WTC11 (cell line): ENCODE data around the gene CAV3. TPM values are rescaled to one million over a fixed set of nuclear protein-coding genes. Genes with fewer than 3 reads are reported as not detected.

Source experiments
- ATAC-seq: fragments of 200-7000 bp; cut with Tn5 transposase; 2 replicates; pipeline ENCODE4 v1.10.0; 2021; ENCODE audit warnings: mild to moderate bottlenecking, moderate library complexity
- CTCF ChIA-PET: fragments of 300-600 bp; sonication (Branson Sonifier 250); formaldehyde crosslinking; loops from one replicate; lab custom pipeline; 2021; ENCODE audit warnings: antibody characterized with exemption; lab: Charles Lee
- POLR2A ChIA-PET: fragments of 350-600 bp; sonication (Branson Sonifier 250); formaldehyde crosslinking; loops from one replicate; lab custom pipeline; 2021; ENCODE audit warnings: antibody characterized with exemption; lab: Charles Lee
- DNase-seq: peaks from one replicate; pipeline ENCODE4 v3.0.0; 2021; ENCODE audit warnings: low spot score
- H3K27ac Mint-ChIP-seq: 2 replicates; pipeline ENCODE4 v1.8.0; 2021; ENCODE audit warnings: mixed read lengths
- H3K27me3 Mint-ChIP-seq: 2 replicates; pipeline ENCODE4 v1.8.0; 2021; ENCODE audit warnings: low read depth, mild to moderate bottlenecking, moderate library complexity, mixed read lengths
- H3K36me3 Mint-ChIP-seq: 2 replicates; pipeline ENCODE4 v1.8.0; 2021; ENCODE audit warnings: mixed read lengths
- H3K4me1 Mint-ChIP-seq: 2 replicates; pipeline ENCODE4 v1.8.0; 2022; ENCODE audit warnings: mixed read lengths
- H3K4me3 Mint-ChIP-seq: 2 replicates; pipeline ENCODE4 v1.8.0; 2021; ENCODE audit warnings: mild to moderate bottlenecking, moderate library complexity, mixed read lengths
- H3K9me3 Mint-ChIP-seq: 2 replicates; pipeline ENCODE4 v1.8.0; 2021; ENCODE audit warnings: mixed read lengths
- CREM ChIP-seq: sonication (generic); formaldehyde crosslinking; IDR thresholded peaks from 2 replicates; pipeline ENCODE4 v1.8.1; 2022; ENCODE audit warnings: mild to moderate bottlenecking, missing genetic modification reagents, moderate library complexity
- HMGA2 ChIP-seq: fragments of 250-450 bp; sonication (Bioruptor Pico); IDR thresholded peaks from 2 replicates; pipeline ENCODE4 v1.4.0; 2021; ENCODE audit warnings: mild to moderate bottlenecking, moderate library complexity
- JAZF1 ChIP-seq: fragments of 250-450 bp; sonication (Bioruptor Pico); IDR thresholded peaks from 2 replicates; pipeline ENCODE4 v1.9.0; 2021; ENCODE audit warnings: moderate library complexity, mild to moderate bottlenecking, inconsistent platforms
- JUN ChIP-seq: sonication (generic); formaldehyde crosslinking; IDR thresholded peaks from 2 replicates; pipeline ENCODE4 v1.8.0; 2023; ENCODE audit warnings: mild to moderate bottlenecking, missing genetic modification reagents
- NFYB ChIP-seq: sonication (generic); formaldehyde crosslinking; conservative IDR thresholded peaks from 2 replicates; pipeline ENCODE4 v1.8.0; 2022; ENCODE audit warnings: low read depth, missing genetic modification reagents
- RELA ChIP-seq: sonication (generic); formaldehyde crosslinking; IDR thresholded peaks from 2 replicates; pipeline ENCODE4 v1.8.1; 2022; ENCODE audit warnings: missing genetic modification reagents, mild to moderate bottlenecking, borderline replicate concordance
- RORB ChIP-seq: fragments of 250-450 bp; sonication (Bioruptor Pico); IDR thresholded peaks from 2 replicates; pipeline ENCODE4 v1.9.0; 2021; ENCODE audit warnings: mild to moderate bottlenecking
- SMAD4 ChIP-seq: sonication (generic); formaldehyde crosslinking; IDR thresholded peaks from 2 replicates; pipeline ENCODE4 v1.8.0; 2022; ENCODE audit warnings: mild to moderate bottlenecking, missing genetic modification reagents
- SOX15 ChIP-seq: fragments of 250-450 bp; sonication (Bioruptor Pico); IDR thresholded peaks from 2 replicates; pipeline ENCODE4 v1.9.0; 2021; ENCODE audit warnings: mild to moderate bottlenecking
- ZBTB21 ChIP-seq: sonication (generic); formaldehyde crosslinking; IDR thresholded peaks from 2 replicates; pipeline ENCODE4 v1.8.1; 2023; ENCODE audit warnings: mild to moderate bottlenecking, missing genetic modification reagents, borderline replicate concordance
- ZNF396 ChIP-seq: fragments of 250-450 bp; sonication (Bioruptor Pico); IDR thresholded peaks from 2 replicates; pipeline ENCODE4 v1.8.0; 2021; ENCODE audit warnings: mild to moderate bottlenecking, moderate library complexity, borderline replicate concordance
- ZNF671 ChIP-seq: fragments of 250-450 bp; sonication (Bioruptor Pico); IDR thresholded peaks from 2 replicates; pipeline ENCODE4 v1.8.0; 2021; ENCODE audit warnings: mild to moderate bottlenecking
- total RNA-seq: library from RNA; stranded (reverse); gene quantifications from 3 replicates; pipeline ENCODE4 v1.2.3, GENCODE V29; 2021
- TF ChIP-seq, protein P1 (sequence below): sonication (generic); formaldehyde crosslinking; IDR thresholded peaks from 2 replicates; pipeline ENCODE4 v1.8.1; 2022; ENCODE audit warnings: low read depth, mild to moderate bottlenecking, moderate library complexity, missing genetic modification reagents, borderline replicate concordance
- TF ChIP-seq, protein P2 (sequence below): fragments of 250-450 bp; sonication (Bioruptor Pico); IDR thresholded peaks from 2 replicates; pipeline ENCODE4 v1.8.0; 2021; ENCODE audit warnings: mild to moderate bottlenecking
- TF ChIP-seq, protein P3 (sequence below): sonication (generic); formaldehyde crosslinking; IDR thresholded peaks from 2 replicates; pipeline ENCODE4 v1.8.1; 2023; ENCODE audit warnings: mild to moderate bottlenecking, missing genetic modification reagents, borderline replicate concordance
- TF ChIP-seq, protein P4 (sequence below): sonication (generic); formaldehyde crosslinking; IDR thresholded peaks from 2 replicates; pipeline ENCODE4 v1.8.1; 2022; ENCODE audit warnings: mild to moderate bottlenecking, moderate library complexity, missing genetic modification reagents
- TF ChIP-seq, protein P5 (sequence below): sonication (generic); formaldehyde crosslinking; conservative IDR thresholded peaks from 2 replicates; pipeline ENCODE4 v1.8.1; 2023; ENCODE audit warnings: mild to moderate bottlenecking, low read depth, missing genetic modification reagents, moderate library complexity

CAV3 gene
- total RNA-seq, 1 experiment from 2014 or later: not detected

DNA sequence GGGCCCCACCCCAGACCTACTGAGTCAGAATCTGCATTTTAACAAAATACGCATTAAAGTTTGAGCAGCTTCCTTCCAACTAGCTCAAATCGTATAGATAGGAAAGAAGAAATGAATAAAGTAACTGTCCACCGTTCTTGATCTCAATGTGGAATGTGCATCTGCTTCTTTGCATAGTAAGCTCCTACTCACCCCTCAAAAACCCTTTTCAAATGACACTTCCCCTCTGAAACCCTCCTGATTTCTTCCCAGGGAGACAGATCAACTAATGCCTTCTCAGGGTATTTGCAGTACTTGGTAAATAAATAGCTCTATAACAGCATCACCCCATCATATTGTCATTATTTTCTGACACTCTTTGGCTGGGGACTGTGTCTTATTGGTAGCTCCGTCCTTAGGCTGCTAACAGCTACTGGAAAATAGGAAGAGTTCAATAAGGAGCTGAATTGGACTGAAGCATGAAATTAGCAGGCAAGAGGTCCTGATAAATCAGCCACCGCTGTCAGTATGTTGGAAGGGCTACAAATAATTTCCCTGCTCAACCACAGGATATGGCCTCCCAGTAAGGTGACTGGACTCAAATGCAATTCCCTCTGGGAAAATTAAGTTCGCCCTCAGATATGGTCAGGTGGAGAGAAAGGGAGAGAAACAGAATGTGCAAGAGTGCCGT is 25.6 kb downstream of the CAV3 start (continued):
- TF ChIP-seq, protein P1, sequence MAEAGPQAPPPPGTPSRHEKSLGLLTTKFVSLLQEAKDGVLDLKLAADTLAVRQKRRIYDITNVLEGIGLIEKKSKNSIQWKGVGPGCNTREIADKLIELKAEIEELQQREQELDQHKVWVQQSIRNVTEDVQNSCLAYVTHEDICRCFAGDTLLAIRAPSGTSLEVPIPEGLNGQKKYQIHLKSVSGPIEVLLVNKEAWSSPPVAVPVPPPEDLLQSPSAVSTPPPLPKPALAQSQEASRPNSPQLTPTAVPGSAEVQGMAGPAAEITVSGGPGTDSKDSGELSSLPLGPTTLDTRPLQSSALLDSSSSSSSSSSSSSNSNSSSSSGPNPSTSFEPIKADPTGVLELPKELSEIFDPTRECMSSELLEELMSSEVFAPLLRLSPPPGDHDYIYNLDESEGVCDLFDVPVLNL (CRISPR knock-in tag): no peak
- no peak for TF ChIP-seq ZBTB21 (CRISPR knock-in tag)
- TF ChIP-seq HMGA2: no peak
- no peak for TF ChIP-seq RORB (CRISPR knock-in tag)

DNA sequence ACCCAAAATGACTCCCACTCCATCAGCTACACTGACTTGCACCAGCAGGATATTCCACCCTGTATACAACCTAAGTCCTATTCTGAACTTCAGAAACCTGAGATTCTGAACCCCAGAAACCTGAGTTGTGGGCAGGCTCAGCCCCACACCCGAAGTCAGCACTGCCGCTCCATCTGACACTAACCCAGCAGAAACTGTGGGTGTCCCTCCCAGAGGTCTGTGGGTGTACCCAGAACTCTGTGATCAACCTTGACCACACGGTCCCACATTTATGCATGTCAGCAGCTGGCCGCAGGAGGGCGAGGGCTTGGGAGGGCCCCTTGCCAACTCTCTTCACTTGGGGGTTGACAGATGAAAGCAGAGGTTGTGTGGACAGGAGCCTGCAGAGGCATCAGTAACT is 26.5 kb downstream of the CAV3 start:
- H3K9me3 Mint-ChIP-seq: no peaks in the 10 kb centered on the region
- no peak overlapping the region for H3K4me3 Mint-ChIP-seq
- TF ChIP-seq, protein P2, sequence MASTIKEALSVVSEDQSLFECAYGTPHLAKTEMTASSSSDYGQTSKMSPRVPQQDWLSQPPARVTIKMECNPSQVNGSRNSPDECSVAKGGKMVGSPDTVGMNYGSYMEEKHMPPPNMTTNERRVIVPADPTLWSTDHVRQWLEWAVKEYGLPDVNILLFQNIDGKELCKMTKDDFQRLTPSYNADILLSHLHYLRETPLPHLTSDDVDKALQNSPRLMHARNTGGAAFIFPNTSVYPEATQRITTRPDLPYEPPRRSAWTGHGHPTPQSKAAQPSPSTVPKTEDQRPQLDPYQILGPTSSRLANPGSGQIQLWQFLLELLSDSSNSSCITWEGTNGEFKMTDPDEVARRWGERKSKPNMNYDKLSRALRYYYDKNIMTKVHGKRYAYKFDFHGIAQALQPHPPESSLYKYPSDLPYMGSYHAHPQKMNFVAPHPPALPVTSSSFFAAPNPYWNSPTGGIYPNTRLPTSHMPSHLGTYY: no peak
- TF ChIP-seq, protein P3, sequence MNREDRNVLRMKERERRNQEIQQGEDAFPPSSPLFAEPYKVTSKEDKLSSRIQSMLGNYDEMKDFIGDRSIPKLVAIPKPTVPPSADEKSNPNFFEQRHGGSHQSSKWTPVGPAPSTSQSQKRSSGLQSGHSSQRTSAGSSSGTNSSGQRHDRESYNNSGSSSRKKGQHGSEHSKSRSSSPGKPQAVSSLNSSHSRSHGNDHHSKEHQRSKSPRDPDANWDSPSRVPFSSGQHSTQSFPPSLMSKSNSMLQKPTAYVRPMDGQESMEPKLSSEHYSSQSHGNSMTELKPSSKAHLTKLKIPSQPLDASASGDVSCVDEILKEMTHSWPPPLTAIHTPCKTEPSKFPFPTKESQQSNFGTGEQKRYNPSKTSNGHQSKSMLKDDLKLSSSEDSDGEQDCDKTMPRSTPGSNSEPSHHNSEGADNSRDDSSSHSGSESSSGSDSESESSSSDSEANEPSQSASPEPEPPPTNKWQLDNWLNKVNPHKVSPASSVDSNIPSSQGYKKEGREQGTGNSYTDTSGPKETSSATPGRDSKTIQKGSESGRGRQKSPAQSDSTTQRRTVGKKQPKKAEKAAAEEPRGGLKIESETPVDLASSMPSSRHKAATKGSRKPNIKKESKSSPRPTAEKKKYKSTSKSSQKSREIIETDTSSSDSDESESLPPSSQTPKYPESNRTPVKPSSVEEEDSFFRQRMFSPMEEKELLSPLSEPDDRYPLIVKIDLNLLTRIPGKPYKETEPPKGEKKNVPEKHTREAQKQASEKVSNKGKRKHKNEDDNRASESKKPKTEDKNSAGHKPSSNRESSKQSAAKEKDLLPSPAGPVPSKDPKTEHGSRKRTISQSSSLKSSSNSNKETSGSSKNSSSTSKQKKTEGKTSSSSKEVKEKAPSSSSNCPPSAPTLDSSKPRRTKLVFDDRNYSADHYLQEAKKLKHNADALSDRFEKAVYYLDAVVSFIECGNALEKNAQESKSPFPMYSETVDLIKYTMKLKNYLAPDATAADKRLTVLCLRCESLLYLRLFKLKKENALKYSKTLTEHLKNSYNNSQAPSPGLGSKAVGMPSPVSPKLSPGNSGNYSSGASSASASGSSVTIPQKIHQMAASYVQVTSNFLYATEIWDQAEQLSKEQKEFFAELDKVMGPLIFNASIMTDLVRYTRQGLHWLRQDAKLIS: no peak
- TF ChIP-seq RELA (CRISPR knock-in tag): no peak
- no peak for TF ChIP-seq NFYB (CRISPR knock-in tag)
- no peak for TF ChIP-seq CREM
- no peak for TF ChIP-seq SMAD4 (CRISPR knock-in tag)
- no peak for TF ChIP-seq SOX15 (CRISPR knock-in tag)
- no peak for TF ChIP-seq JAZF1 (CRISPR knock-in tag)
- TF ChIP-seq, protein P4, sequence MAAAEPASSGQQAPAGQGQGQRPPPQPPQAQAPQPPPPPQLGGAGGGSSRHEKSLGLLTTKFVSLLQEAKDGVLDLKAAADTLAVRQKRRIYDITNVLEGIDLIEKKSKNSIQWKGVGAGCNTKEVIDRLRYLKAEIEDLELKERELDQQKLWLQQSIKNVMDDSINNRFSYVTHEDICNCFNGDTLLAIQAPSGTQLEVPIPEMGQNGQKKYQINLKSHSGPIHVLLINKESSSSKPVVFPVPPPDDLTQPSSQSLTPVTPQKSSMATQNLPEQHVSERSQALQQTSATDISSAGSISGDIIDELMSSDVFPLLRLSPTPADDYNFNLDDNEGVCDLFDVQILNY: no peak
- TF ChIP-seq JUN (CRISPR knock-in tag): no peak
- TF ChIP-seq, protein P5, sequence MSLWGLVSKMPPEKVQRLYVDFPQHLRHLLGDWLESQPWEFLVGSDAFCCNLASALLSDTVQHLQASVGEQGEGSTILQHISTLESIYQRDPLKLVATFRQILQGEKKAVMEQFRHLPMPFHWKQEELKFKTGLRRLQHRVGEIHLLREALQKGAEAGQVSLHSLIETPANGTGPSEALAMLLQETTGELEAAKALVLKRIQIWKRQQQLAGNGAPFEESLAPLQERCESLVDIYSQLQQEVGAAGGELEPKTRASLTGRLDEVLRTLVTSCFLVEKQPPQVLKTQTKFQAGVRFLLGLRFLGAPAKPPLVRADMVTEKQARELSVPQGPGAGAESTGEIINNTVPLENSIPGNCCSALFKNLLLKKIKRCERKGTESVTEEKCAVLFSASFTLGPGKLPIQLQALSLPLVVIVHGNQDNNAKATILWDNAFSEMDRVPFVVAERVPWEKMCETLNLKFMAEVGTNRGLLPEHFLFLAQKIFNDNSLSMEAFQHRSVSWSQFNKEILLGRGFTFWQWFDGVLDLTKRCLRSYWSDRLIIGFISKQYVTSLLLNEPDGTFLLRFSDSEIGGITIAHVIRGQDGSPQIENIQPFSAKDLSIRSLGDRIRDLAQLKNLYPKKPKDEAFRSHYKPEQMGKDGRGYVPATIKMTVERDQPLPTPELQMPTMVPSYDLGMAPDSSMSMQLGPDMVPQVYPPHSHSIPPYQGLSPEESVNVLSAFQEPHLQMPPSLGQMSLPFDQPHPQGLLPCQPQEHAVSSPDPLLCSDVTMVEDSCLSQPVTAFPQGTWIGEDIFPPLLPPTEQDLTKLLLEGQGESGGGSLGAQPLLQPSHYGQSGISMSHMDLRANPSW: no peak
- TF ChIP-seq ZNF396 (CRISPR knock-in tag): no peak
- TF ChIP-seq ZNF671 (CRISPR knock-in tag): no peak
- H3K27me3 Mint-ChIP-seq: peaks cover 2% of the 10 kb centered on the region; the same call in 1 of the 2 replicates
- no peak overlapping the region for H3K27ac Mint-ChIP-seq
- DNase-seq (no peak), ATAC-seq (no peak)
- CTCF ChIA-PET: interaction anchor here (1.4 to 3.1 kb wide), 2 partner anchors 9 to 28 kb away, joined by 5 to 18 read pairs; partner anchors contain the start of gene OXTR
- POLR2A ChIA-PET: no interaction called here
- H3K4me1 Mint-ChIP-seq: no peaks in the 10 kb centered on the region; the same call in 1 of the 2 replicates
- no peaks in the 10 kb centered on the region for H3K36me3 Mint-ChIP-seq
